HCT116 (cell line): ENCODE results near the gene CHST9. TPM values are rescaled to one million over a fixed set of nuclear protein-coding genes. Genes with fewer than 3 reads are reported as not detected.

Experiments used
- ATAC-seq: fragments of 200-7000 bp; cut with Tn5 transposase; 2 replicates; pipeline ENCODE4 v1.9.1; 2020; ENCODE audit warnings: mild to moderate bottlenecking, moderate library complexity
- BruUV-seq: library from RNA; stranded (reverse); fragments of 400-500 nt; replicated peaks from 2 replicates; lab custom pipeline; 2021; lab: Mats Ljungman, UMichigan
- CTCF ChIA-PET: fragments of 300-600 bp; sonication (Branson Sonifier 250); formaldehyde crosslinking; loops from one replicate; lab custom pipeline; 2021; ENCODE audit warnings: antibody characterized with exemption; lab: Charles Lee
- POLR2A ChIA-PET: fragments of 300-600, 350-600 bp; sonication (Branson Sonifier 250); formaldehyde crosslinking; loops from one replicate; lab custom pipeline; 2021; ENCODE audit warnings: antibody characterized with exemption; lab: Charles Lee
- RAD21 ChIA-PET, 2 experiments: fragments of 300-600 bp; sonication (Branson Sonifier 250); formaldehyde crosslinking; loops; one replicate each; lab custom pipeline; 2023; ENCODE audit warnings: low total read pairs in 2 of 2; ENCODE audit not compliant: uncharacterized antibody in 2 of 2, unreplicated experiment in 2 of 2, low non-redundant PET in 1 of 2; lab: Charles Lee
- DNase-seq: peaks from one replicate; pipeline ENCODE4 v3.0.0-alpha.2; 2010; ENCODE audit warnings: low read depth, low spot score
- H2AFZ ChIP-seq: fragments of 200-600 bp; shearing (Covaris generic), sonication (generic); 2 replicates; pipeline ENCODE4 v1.6.1; 2017; ENCODE audit warnings: low read depth, mixed run types, mixed read lengths, antibody characterized with exemption, low read length; ENCODE audit not compliant: poor library complexity, severe bottlenecking
- H3K27ac ChIP-seq: 2 replicates; pipeline ENCODE4 v1.5.1; 2012; ENCODE audit warnings: low read depth, low read length
- H3K27me3 ChIP-seq: fragments of 200-600 bp; sonication (generic); 2 replicates; pipeline ENCODE4 v1.6.1; 2016; ENCODE audit warnings: mixed run types, low read length, mixed read lengths; ENCODE audit not compliant: insufficient read depth
- H3K36me3 ChIP-seq, 2 experiments: fragments of 200-500 bp in 1 of 2; fragments of 200-600 bp in 1 of 2; sonication (Bioruptor generic) in 1 of 2; sonication (generic) in 1 of 2; 2 replicates each; pipeline versions ENCODE4 v1.5.1 to v1.6.1; 2014 to 2016; ENCODE audit warnings: low read length in 2 of 2, inconsistent platforms in 1 of 2, mixed read lengths in 1 of 2, mixed run types in 1 of 2; ENCODE audit not compliant: insufficient read depth in 2 of 2, control insufficient read depth in 1 of 2
- H3K4me1 ChIP-seq, 2 experiments: fragments of 200-600 bp in 1 of 2; sonication (generic) in 1 of 2; 2 replicates each; pipeline versions ENCODE4 v1.5.1 to v1.6.1; 2012 to 2017; ENCODE audit warnings: low read length in 2 of 2, inconsistent platforms in 1 of 2, mild to moderate bottlenecking in 1 of 2, mixed read lengths in 1 of 2, mixed run types in 1 of 2, moderate library complexity in 1 of 2; ENCODE audit not compliant: insufficient read depth in 2 of 2, control insufficient read depth in 1 of 2
- H3K4me2 ChIP-seq: fragments of 200-600 bp; sonication (generic); 2 replicates; pipeline ENCODE4 v1.6.1; 2017; ENCODE audit warnings: mixed run types, low read length, mixed read lengths
- H3K4me3 ChIP-seq, 2 experiments: fragments of 200-600 bp in 1 of 2; sonication (generic) in 1 of 2; replicated peaks in 1 of 2; 2 replicates each; pipeline ENCODE4 v1.5.1; 2011 to 2016; ENCODE audit warnings: low read length in 2 of 2, control low read depth in 1 of 2, low read depth in 1 of 2, mild to moderate bottlenecking in 1 of 2, mixed read lengths in 1 of 2, mixed run types in 1 of 2
- H3K79me2 ChIP-seq: fragments of 200-600 bp; sonication (generic); 2 replicates; pipeline ENCODE4 v1.6.1; 2017; ENCODE audit warnings: mild to moderate bottlenecking, mixed run types, low read length, moderate library complexity, mixed read lengths; ENCODE audit not compliant: insufficient read depth
- H3K9ac ChIP-seq: fragments of 200-600 bp; sonication (generic); 2 replicates; pipeline ENCODE4 v1.6.1; 2016; ENCODE audit warnings: low read length, mixed read lengths
- H3K9me2 ChIP-seq: fragments of 200-600 bp; sonication (generic), shearing (Covaris generic); 2 replicates; pipeline ENCODE4 v1.6.1; 2017; ENCODE audit warnings: mixed run types, mild to moderate bottlenecking, moderate library complexity; ENCODE audit not compliant: insufficient read depth
- H3K9me3 ChIP-seq, 2 experiments: fragments of 200-500 bp in 1 of 2; fragments of 200-600 bp in 1 of 2; sonication (Bioruptor generic) in 1 of 2; sonication (generic) in 1 of 2; 2 replicates each; pipeline ENCODE4 v1.6.1; 2014 to 2017; ENCODE audit warnings: low read length in 2 of 2, mixed read lengths in 2 of 2, inconsistent platforms in 1 of 2, low read depth in 1 of 2, mild to moderate bottlenecking in 1 of 2, mixed run types in 1 of 2, moderate library complexity in 1 of 2; ENCODE audit not compliant: control insufficient read depth in 1 of 2, insufficient read depth in 1 of 2
- H4K20me1 ChIP-seq: fragments of 200-600 bp; sonication (generic), shearing (Covaris generic); 2 replicates; pipeline ENCODE4 v1.6.1; 2017; ENCODE audit warnings: mixed run types, mild to moderate bottlenecking, moderate library complexity; ENCODE audit not compliant: insufficient read depth
- CBX3 ChIP-seq: IDR thresholded peaks from 2 replicates; pipeline ENCODE4 v1.6.1; 2012; ENCODE audit warnings: low read depth
- CEBPB ChIP-seq: IDR thresholded peaks from 2 replicates; pipeline ENCODE4 v1.6.1; 2012; ENCODE audit warnings: low read depth
- CTCF ChIP-seq, 3 experiments: fragments of 200-600 bp in 1 of 3; sonication (generic) in 1 of 3; IDR thresholded peaks in 2 of 3; conservative IDR thresholded peaks in 1 of 3; 2 replicates each; pipeline ENCODE4 v1.5.1; 2012 to 2017; ENCODE audit warnings: low read depth in 2 of 3, low read length in 2 of 3, antibody characterized with exemption in 1 of 3, borderline replicate concordance in 1 of 3, control low read depth in 1 of 3, mild to moderate bottlenecking in 1 of 3, mixed read lengths in 1 of 3, mixed run types in 1 of 3, moderate library complexity in 1 of 3; ENCODE audit not compliant: insufficient read depth in 1 of 3
- EZH2 ChIP-seq: fragments of 200-600 bp; sonication (generic); IDR thresholded peaks from 2 replicates; pipeline ENCODE4 v1.6.1; 2017; ENCODE audit warnings: antibody characterized with exemption, mixed run types
- FOSL1 ChIP-seq: IDR thresholded peaks from 2 replicates; pipeline ENCODE4 v1.6.1; 2012; ENCODE audit warnings: low read depth
- MAX ChIP-seq: IDR thresholded peaks from 2 replicates; pipeline ENCODE4 v1.6.1; 2012
- POLR2AphosphoS5 ChIP-seq: IDR thresholded peaks from 2 replicates; pipeline ENCODE4 v1.6.1; 2011; ENCODE audit warnings: mild to moderate bottlenecking, low read depth, low read length, moderate library complexity
- RAD21 ChIP-seq: IDR thresholded peaks from 2 replicates; pipeline ENCODE4 v1.6.1; 2012; ENCODE audit warnings: low read depth, mild to moderate bottlenecking
- SIN3A ChIP-seq: IDR thresholded peaks from 2 replicates; pipeline ENCODE4 v1.6.1; 2012; ENCODE audit warnings: low read depth
- SP1 ChIP-seq: IDR thresholded peaks from 2 replicates; pipeline ENCODE4 v1.6.1; 2012; ENCODE audit warnings: low read depth
- SRF ChIP-seq: IDR thresholded peaks from 2 replicates; pipeline ENCODE4 v1.6.1; 2012; ENCODE audit warnings: low read depth
- YY1 ChIP-seq: IDR thresholded peaks from 2 replicates; pipeline ENCODE4 v1.6.1; 2011; ENCODE audit warnings: low read length, low read depth, moderate library complexity, mild to moderate bottlenecking; ENCODE audit not compliant: insufficient replicate concordance; ENCODE audit errors: extremely low read depth
- ZFX ChIP-seq: fragments of 450-650 bp; IDR thresholded peaks from 2 replicates; pipeline ENCODE4 v1.6.1; 2017
- ZNF274 ChIP-seq: fragments of 200-500 bp; sonication (Bioruptor generic); IDR thresholded peaks from 2 replicates; pipeline ENCODE4 v1.6.1; 2014; ENCODE audit warnings: mild to moderate bottlenecking, low read depth, low read length, inconsistent platforms
- intact Hi-C: fragments of 100-400 bp; cut with micrococcal nuclease; formaldehyde crosslinking; loops from 2 replicates; pipeline ENCODE4 v1.10.0; 2022
- total RNA-seq: library from RNA; stranded (reverse); gene quantifications from one replicate; pipeline ENCODE4 v1.2.1, GENCODE V29; 2021; ENCODE audit not compliant: unreplicated experiment
- TF ChIP-seq, protein P1 (sequence below): IDR thresholded peaks from 2 replicates; pipeline ENCODE4 v1.6.1; 2011; ENCODE audit warnings: mild to moderate bottlenecking, low read length, moderate library complexity; ENCODE audit not compliant: insufficient replicate concordance; ENCODE audit errors: extremely low read depth

The CHST9 gene
- total RNA-seq, 1 experiment from 2014 or later = not detected

DNA sequence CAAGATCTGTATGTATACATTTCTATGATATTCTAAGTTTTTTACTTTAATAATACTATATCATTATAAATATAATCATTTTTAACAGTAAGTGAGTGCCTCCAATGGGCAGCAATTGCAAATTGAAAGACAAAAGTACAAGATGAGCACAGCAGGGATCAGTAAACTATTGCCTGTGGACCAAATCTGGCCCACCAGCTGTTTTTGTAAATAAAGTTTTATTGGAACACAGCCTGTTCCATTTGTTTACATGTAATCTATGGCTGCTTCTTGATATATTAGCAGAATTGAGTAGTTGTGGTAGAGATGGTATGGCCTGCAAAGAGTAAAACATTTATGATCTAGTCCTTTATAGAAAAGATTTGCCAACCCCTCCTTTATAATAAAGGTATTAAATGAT is 43.2 kb downstream of the CHST9 start:
- H3K9ac ChIP-seq = no peak overlapping the region
- H3K9me2 ChIP-seq = no peaks in the 10 kb centered on the region
- no peaks in the 10 kb centered on the region for H3K36me3 ChIP-seq
- CTCF ChIA-PET = no interaction called here
- no peaks in the 10 kb centered on the region for H3K27me3 ChIP-seq
- TF ChIP-seq SP1 (no peak), ZNF274 (no peak), SIN3A (no peak)
- H3K4me1 ChIP-seq = no peaks in the 10 kb centered on the region
- H3K27ac ChIP-seq = no peak overlapping the region
- no peak overlapping the region for H2AFZ ChIP-seq
- H4K20me1 ChIP-seq = no peaks in the 10 kb centered on the region
- DNase-seq (no peak), ATAC-seq (no peak)
- RAD21 ChIA-PET = no interaction called here
- H3K4me2 ChIP-seq = no peak overlapping the region
- intact Hi-C loops = no loop called here
- no peaks in the 10 kb centered on the region for H3K79me2 ChIP-seq
- H3K4me3 ChIP-seq = no peak overlapping the region
- H3K9me3 ChIP-seq = no peaks in the 10 kb centered on the region
- BruUV-seq = no TSS peak
- POLR2A ChIA-PET = no interaction called here

- ChIA-PET CTCF (no interaction called here), RAD21 (no interaction called here), POLR2A (no interaction called here)
- Histone ChIP-seq H3K27me3 (no peaks in the 10 kb centered on the region), H3K9me3 (no peaks in the 10 kb centered on the region), H3K9ac (no peak overlapping the region), H3K4me1 (peaks cover 0 to 12% of the 10 kb centered on the region in 2 experiments; a peak in 1 of 4 replicates), H2AFZ (no peak overlapping the region), H4K20me1 (no peaks in the 10 kb centered on the region), H3K4me2 (no peak overlapping the region), H3K79me2 (no peaks in the 10 kb centered on the region), H3K36me3 (no peaks in the 10 kb centered on the region), H3K27ac (no peak overlapping the region), H3K9me2 (no peaks in the 10 kb centered on the region), H3K4me3 (no peak overlapping the region)
- BruUV-seq = no TSS peak
- TF ChIP-seq SRF (no peak), POLR2AphosphoS5 (no peak), CEBPB (no peak), RAD21 (no peak), SIN3A (no peak), ZFX (no peak), EZH2 (no peak), CTCF (IDR thresholded peaks at IDR 0.05 in 2 of 3, conservative IDR thresholded peaks at IDR 0.05 in 1 of 3; ENCODE audit: borderline replicate concordance in 1 of 3, insufficient read depth in 1 of 3, low read depth in 2 of 3, low read length in 2 of 3) (no peak), MAX (no peak), YY1 (no peak), CBX3 (no peak), FOSL1 (no peak)
- TF ChIP-seq, protein P1, sequence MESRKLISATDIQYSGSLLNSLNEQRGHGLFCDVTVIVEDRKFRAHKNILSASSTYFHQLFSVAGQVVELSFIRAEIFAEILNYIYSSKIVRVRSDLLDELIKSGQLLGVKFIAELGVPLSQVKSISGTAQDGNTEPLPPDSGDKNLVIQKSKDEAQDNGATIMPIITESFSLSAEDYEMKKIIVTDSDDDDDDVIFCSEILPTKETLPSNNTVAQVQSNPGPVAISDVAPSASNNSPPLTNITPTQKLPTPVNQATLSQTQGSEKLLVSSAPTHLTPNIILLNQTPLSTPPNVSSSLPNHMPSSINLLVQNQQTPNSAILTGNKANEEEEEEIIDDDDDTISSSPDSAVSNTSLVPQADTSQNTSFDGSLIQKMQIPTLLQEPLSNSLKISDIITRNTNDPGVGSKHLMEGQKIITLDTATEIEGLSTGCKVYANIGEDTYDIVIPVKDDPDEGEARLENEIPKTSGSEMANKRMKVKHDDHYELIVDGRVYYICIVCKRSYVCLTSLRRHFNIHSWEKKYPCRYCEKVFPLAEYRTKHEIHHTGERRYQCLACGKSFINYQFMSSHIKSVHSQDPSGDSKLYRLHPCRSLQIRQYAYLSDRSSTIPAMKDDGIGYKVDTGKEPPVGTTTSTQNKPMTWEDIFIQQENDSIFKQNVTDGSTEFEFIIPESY = no peak
- DNase-seq (no peak), ATAC-seq (no peak)
- intact Hi-C loops = no loop called here
Measured at GRCh38 chr18:27138079-27138478, 47.0 kb downstream of the CHST9 start.
